Gastroesophageal sphincter (tissue), 4 donors: ENCODE results near the gene TTLL8. TPM values are rescaled to one million over a fixed set of nuclear protein-coding genes. Genes with fewer than 3 reads are reported as not detected.

Experiments
- ATAC-seq: fragments of 150-250 bp; one replicate; pipeline ENCODE4 v1.9.1; 2016; ENCODE audit warnings: mild to moderate bottlenecking, moderate library complexity
- H3K27ac ChIP-seq, 4 donors: fragments of 200-600 bp; sonication (generic) in 3 of 4; 1 replicate in 3 of 4; 2 replicates in 1 of 4; pipeline ENCODE4 v1.5.1; 2016 to 2019
- H3K27me3 ChIP-seq: fragments of 200-600 bp; sonication (generic); one replicate; pipeline ENCODE4 v1.5.1; 2019
- H3K36me3 ChIP-seq, 2 donors: fragments of 200-600 bp; sonication (generic); one replicate each; pipeline ENCODE4 v1.5.1; 2019; ENCODE audit warnings: control low read depth in 1 of 2
- H3K4me1 ChIP-seq, 3 donors: fragments of 200-600 bp; sonication (generic); 1 replicate in 2 of 3; 2 replicates in 1 of 3; pipeline ENCODE4 v1.5.1; 2016 to 2019; ENCODE audit warnings: control low read depth in 2 of 3
- H3K4me3 ChIP-seq, 2 donors: fragments of 200-600 bp; sonication (generic); one replicate each; pipeline ENCODE4 v1.5.1; 2019; ENCODE audit warnings: mild to moderate bottlenecking in 1 of 2, moderate library complexity in 1 of 2
- H3K9me3 ChIP-seq, 3 donors: fragments of 200-600 bp; sonication (generic); one replicate each; pipeline ENCODE4 v1.5.1; 2017 to 2019; ENCODE audit warnings: control low read depth in 2 of 3
- EP300 ChIP-seq: sonication (generic); formaldehyde crosslinking; IDR thresholded peaks from one replicate; pipeline ENCODE4 v1.6.1; 2017; ENCODE audit warnings: antibody characterized with exemption, mild to moderate bottlenecking
- POLR2A ChIP-seq, 2 donors: fragments of 450-650 bp; IDR thresholded peaks; one replicate each; pipeline ENCODE4 v1.6.1; 2017; ENCODE audit warnings: antibody characterized with exemption in 2 of 2, mild to moderate bottlenecking in 2 of 2, moderate library complexity in 1 of 2
- POLR2AphosphoS5 ChIP-seq: sonication (generic); formaldehyde crosslinking; IDR thresholded peaks from one replicate; pipeline ENCODE4 v1.6.1; 2017; ENCODE audit warnings: antibody characterized with exemption
- WGBS, 2 donors: methylation state at CpG; one replicate each; pipeline ENCODE4 v1.1.5; 2018; ENCODE audit warnings: low coverage in 1 of 2; 5-methylcytosine and 5-hydroxymethylcytosine counted together
- total RNA-seq, 4 donors: library from RNA; depleted of rRNA; stranded (reverse); fragments of >200 nt; gene quantifications; one replicate each; pipeline ENCODE4 v1.1.0, GENCODE V29; 2016
- TF ChIP-seq, protein P1 (sequence below), 4 experiments: fragments of 200-600 bp in 2 of 4; fragments of 450-650 bp in 2 of 4; sonication (generic) in 1 of 4; IDR thresholded peaks; one replicate each; pipeline ENCODE4 v1.5.1; 2017 to 2019; ENCODE audit warnings: antibody characterized with exemption in 4 of 4, mild to moderate bottlenecking in 2 of 4, moderate library complexity in 2 of 4

Gene TTLL8
- total RNA-seq, 4 donors from 2014 or later, result not detected

GRCh38 chr22:50001388-50002231, 56.5 kb downstream of the TTLL8 start:
- no peaks in the 10 kb centered on the region for H3K36me3 ChIP-seq
- TF ChIP-seq POLR2A (IDR thresholded peaks at IDR 0.05) (no peak), EP300 (no peak), POLR2AphosphoS5 (no peak)
- TF ChIP-seq, protein P1, sequence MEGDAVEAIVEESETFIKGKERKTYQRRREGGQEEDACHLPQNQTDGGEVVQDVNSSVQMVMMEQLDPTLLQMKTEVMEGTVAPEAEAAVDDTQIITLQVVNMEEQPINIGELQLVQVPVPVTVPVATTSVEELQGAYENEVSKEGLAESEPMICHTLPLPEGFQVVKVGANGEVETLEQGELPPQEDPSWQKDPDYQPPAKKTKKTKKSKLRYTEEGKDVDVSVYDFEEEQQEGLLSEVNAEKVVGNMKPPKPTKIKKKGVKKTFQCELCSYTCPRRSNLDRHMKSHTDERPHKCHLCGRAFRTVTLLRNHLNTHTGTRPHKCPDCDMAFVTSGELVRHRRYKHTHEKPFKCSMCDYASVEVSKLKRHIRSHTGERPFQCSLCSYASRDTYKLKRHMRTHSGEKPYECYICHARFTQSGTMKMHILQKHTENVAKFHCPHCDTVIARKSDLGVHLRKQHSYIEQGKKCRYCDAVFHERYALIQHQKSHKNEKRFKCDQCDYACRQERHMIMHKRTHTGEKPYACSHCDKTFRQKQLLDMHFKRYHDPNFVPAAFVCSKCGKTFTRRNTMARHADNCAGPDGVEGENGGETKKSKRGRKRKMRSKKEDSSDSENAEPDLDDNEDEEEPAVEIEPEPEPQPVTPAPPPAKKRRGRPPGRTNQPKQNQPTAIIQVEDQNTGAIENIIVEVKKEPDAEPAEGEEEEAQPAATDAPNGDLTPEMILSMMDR (IDR thresholded peaks at IDR 0.05), result no peak
- H3K4me1 ChIP-seq, result peaks cover 0 to 12% (median 0%) of the 10 kb centered on the region in 3 donors
- no peaks in the 10 kb centered on the region for H3K9me3 ChIP-seq
- H3K4me3 ChIP-seq, result no peak overlapping the region
- peaks cover 59% of the 10 kb centered on the region for H3K27me3 ChIP-seq
- H3K27ac ChIP-seq, result no peak overlapping the region
- 62 to 80% methylated on average over 1 to 3 of the region's 16 CpGs for WGBS, 2 donors
- no peak for ATAC-seq

DNA sequence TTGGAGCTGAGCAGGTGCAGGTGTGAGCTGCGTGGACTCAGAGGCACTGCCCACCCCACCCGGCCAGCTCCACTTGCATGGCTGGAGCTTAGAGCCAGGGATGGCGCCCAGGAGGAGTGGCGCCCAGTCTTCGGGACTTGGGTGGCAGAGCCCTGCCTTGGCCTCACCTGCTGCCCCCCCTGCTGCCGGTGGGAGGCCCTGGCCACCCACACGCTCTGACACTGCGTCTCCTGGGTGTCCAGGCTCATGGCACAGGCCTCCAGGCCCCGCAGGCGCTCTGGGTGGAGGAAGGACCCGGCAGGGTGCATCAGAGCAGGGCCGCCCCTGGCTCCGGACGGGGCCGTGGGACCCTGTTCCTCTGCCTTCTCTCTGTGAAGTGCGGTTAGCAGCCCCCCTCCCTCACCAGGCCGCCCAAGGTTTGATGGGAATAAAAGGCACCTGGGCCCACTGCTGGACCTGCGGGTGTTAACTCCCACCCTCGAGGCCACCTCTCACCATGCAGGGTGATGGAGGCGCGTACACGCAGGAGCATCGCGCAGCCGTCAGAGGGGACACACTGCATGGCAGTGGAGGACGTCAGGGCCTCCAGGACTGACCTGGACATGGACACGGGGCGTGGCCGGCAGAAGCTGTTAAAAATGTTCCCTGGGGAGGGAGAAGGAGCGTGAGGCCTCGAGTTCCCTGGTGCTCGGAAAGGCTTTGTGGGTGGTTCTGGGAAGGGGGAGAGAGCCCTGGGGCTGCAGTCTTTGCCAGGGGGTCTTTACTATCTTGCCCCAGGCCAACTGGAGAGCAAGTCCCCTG, 57.3 kb downstream of the TTLL8 start:
- ATAC-seq, result no peak

DNA sequence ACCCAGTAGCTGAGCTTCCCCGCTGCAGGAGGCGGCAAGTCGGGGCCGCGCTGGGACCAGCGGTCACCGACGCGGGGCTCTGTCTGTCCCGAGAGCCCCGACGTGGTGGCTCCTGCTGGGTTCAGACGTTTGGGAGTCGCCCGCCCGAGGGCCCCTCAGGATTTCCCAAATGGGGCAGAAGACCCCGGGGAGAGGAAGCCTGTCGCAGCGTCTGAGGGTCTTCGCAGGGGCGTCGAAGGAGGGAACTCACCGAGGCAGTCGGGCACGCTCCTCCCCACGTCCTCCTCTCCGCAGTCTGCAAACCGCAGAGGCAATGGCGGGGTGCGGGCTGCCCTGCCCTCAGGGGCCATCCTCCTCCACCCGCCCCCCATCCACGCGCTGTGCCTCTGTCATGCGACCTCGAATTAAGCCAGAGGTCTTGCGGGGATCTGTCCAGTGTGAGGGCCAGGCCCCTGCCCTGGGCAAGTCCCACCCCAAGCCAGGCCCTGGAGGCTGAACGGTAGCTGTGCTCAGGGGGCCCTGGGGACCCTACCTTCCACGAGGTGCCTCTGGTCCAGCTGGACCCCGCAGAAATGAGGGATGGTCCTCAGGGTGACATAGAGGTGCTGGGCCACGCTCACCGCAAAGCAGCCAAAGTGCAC, 58.0 kb downstream of the TTLL8 start:
- Histone ChIP-seq H3K9me3 (no peaks in the 10 kb centered on the region), H3K27ac (no peak overlapping the region), H3K36me3 (no peaks in the 10 kb centered on the region), H3K4me1 (peaks cover 0 to 12% (median 0%) of the 10 kb centered on the region in 3 donors), H3K4me3 (peak overlapping the region in 1 of 2 donors; percentile 31), H3K27me3 (peaks cover 59% of the 10 kb centered on the region)
- TF ChIP-seq, protein P1 (IDR thresholded peaks at IDR 0.05), result no peak
- TF ChIP-seq POLR2AphosphoS5 (no peak), EP300 (no peak), POLR2A (IDR thresholded peaks at IDR 0.05) (no peak)
- WGBS, 2 donors, result no CpG with 5 or more reads among the region's 41 CpGs
- ATAC-seq, result no peak

More for the DNA sequence above, 57.3 kb downstream of the TTLL8 start:
- H3K27me3 ChIP-seq, result peaks cover 59% of the 10 kb centered on the region
- no peak overlapping the region for H3K27ac ChIP-seq
- H3K9me3 ChIP-seq, result no peaks in the 10 kb centered on the region
- no peak overlapping the region for H3K4me3 ChIP-seq
- 61% methylated on average over 4 of the region's 32 CpGs; no CpG with 5 or more reads in 1 of the 2 donors for WGBS, 2 donors
- H3K4me1 ChIP-seq, result peaks cover 0 to 12% (median 0%) of the 10 kb centered on the region in 3 donors
- no peaks in the 10 kb centered on the region for H3K36me3 ChIP-seq
- TF ChIP-seq, protein P1 (IDR thresholded peaks at IDR 0.05), result no peak
- no peak for TF ChIP-seq POLR2A (IDR thresholded peaks at IDR 0.05)
- TF ChIP-seq POLR2AphosphoS5, result no peak
- TF ChIP-seq EP300, result no peak

DNA sequence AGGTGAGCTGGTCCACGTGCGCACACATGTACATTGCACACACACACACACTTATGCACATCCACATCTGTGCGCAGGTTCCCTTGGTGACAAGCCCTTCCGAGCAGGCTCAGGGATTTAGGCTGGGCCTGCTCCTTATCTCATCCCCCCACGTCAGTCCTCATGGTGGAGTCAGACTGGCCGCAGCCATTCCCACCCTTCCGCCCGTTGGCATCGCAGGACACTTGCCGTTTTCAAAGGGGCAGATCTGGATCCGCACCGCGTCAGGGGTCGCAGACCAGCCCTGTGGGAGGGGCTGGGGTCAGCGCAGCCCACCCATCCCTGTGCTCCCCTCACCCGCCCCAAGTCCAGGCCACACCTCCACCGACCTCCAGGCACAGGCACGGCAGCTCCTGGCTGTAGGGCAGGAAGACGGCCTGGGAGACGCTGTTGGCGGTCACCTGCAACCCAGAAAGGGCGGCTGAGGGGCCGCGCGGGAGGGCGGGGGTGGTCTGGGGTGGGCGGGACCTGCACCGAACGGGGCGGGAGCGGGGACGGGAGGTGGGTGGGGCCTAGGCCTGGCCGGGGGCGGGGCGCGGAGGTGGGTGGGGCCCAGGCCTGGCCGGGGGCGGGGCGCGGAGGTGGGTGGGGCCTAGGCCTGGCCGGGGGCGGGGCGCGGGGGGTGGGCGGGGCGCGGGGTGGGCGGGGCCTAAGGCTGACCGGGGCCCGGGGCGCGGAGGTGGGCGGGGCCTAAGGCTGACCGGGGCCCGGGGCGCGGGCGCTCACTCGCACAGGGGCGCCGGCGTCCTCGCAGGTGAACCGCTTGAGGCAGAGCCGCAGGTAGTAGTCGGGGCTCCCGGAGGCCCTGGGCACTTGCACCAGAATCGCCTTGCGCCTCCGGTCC, 58.8 kb downstream of the TTLL8 start:
- no peaks in the 10 kb centered on the region for H3K9me3 ChIP-seq
- WGBS, 2 donors, result 0 to 100% methylated on average over 1 to 2 of the region's 70 CpGs
- peak overlapping the region in 1 of 2 donors; percentile 31 for H3K4me3 ChIP-seq
- TF ChIP-seq EP300 (no peak), POLR2A (IDR thresholded peaks at IDR 0.05) (no peak), POLR2AphosphoS5 (no peak)
- TF ChIP-seq, protein P1 (IDR thresholded peaks at IDR 0.05), result no peak
- peaks cover 0 to 12% (median 0%) of the 10 kb centered on the region in 3 donors for H3K4me1 ChIP-seq
- no peak overlapping the region for H3K27ac ChIP-seq
- H3K27me3 ChIP-seq, result peaks cover 59% of the 10 kb centered on the region
- H3K36me3 ChIP-seq, result no peaks in the 10 kb centered on the region
- no peak for ATAC-seq
